ENCODE measurements around the gene IL25.

GRCh38 chr14:23406725-23407355 lies 34.2 kb downstream of the IL25 start:
- TF ChIP-seq POLR2A (IDR thresholded peaks at IDR 0.05) (no peak), CTCF (IDR thresholded peaks at IDR 0.05) (no peak), POLR2AphosphoS5 (IDR thresholded peaks at IDR 0.05) (no peak)

All from suprapubic skin (tissue), 4 donors.